GM19324 (cell line): ENCODE data around the gene KDM1A.
"Not testable (repeated sequence)": the region's sequence is repeated elsewhere in the genome, so short reads cannot be mapped to it uniquely, and the experiment has no call there.

Experiments used
- ATAC-seq: cut with Tn5 transposase; IDR thresholded peaks from one replicate; pipeline ENCODE4 v1.9.1; 2021; ENCODE audit warnings: mild to moderate bottlenecking, moderate library complexity; ENCODE audit not compliant: unreplicated experiment, low FRiP score

KDM1A gene

GRCh38 chr1:23010025-23010424 is 9.2 kb upstream of the KDM1A start:
- ATAC-seq, result not testable (repeated sequence)

- no peak for ATAC-seq
Observed at GRCh38 chr1:23013657-23014056, 5.6 kb upstream of the KDM1A start.

GRCh38 chr1:23018661-23019093 is 591 bp upstream of the KDM1A start:
- ATAC-seq, result no peak

- ATAC-seq, result peak; percentile 29
Observed at GRCh38 chr1:23019863-23020625, 776 bp downstream of the KDM1A start.

GRCh38 chr1:23020706-23021405 is 1.6 kb downstream of the KDM1A start:
- no peak for ATAC-seq

- ATAC-seq, result no peak
Observed at GRCh38 chr1:23021834-23022233, 2.6 kb downstream of the KDM1A start.

GRCh38 chr1:23023174-23023845 is 4.0 kb downstream of the KDM1A start:
- ATAC-seq, result no peak

- no peak for ATAC-seq
Observed at GRCh38 chr1:23026568-23026967, 7.3 kb downstream of the KDM1A start.

GRCh38 chr1:23027352-23027907 is 8.2 kb downstream of the KDM1A start:
- no peak for ATAC-seq

GRCh38 chr1:23029337-23029736 is 10.1 kb downstream of the KDM1A start:
- no peak for ATAC-seq

- no peak for ATAC-seq
Observed at GRCh38 chr1:23035823-23036452, 16.7 kb downstream of the KDM1A start.

- no peak for ATAC-seq
Observed at GRCh38 chr1:23037081-23037740, 17.9 kb downstream of the KDM1A start.

GRCh38 chr1:23039308-23039826 is 20.1 kb downstream of the KDM1A start:
- ATAC-seq, result no peak

GRCh38 chr1:23040509-23040908 is 21.2 kb downstream of the KDM1A start:
- no peak for ATAC-seq

- no peak for ATAC-seq
Observed at GRCh38 chr1:23044035-23044434, 24.8 kb downstream of the KDM1A start.

- no peak for ATAC-seq
Observed at GRCh38 chr1:23050201-23050600, 30.9 kb downstream of the KDM1A start.

- ATAC-seq, result no peak
Observed at GRCh38 chr1:23051290-23051909, 32.1 kb downstream of the KDM1A start.

- no peak for ATAC-seq
Observed at GRCh38 chr1:23057301-23057700, 38.0 kb downstream of the KDM1A start.

- no peak for ATAC-seq
Observed at GRCh38 chr1:23062271-23062670, 43.0 kb downstream of the KDM1A start.
